PC-3 (cell line): Measurements from ENCODE around the gene IER2. TPM values are rescaled to one million over a fixed set of nuclear protein-coding genes. Genes with fewer than 3 reads are reported as not detected.

Source experiments
- ATAC-seq: fragments of 200-7000 bp; cut with Tn5 transposase; 2 replicates; pipeline ENCODE4 v1.9.1; 2020; ENCODE audit warnings: mild to moderate bottlenecking, moderate library complexity
- BruUV-seq: library from RNA; stranded (reverse); fragments of 400-500 nt; replicated peaks from 2 replicates; lab custom pipeline; 2021; lab: Mats Ljungman, UMichigan
- CTCF ChIA-PET: fragments of 300-600 bp; sonication (Branson Sonifier 250); formaldehyde crosslinking; loops from one replicate; lab custom pipeline; 2022; ENCODE audit warnings: antibody characterized with exemption; lab: Charles Lee
- POLR2A ChIA-PET: fragments of 300-600 bp; sonication (Branson Sonifier 250); formaldehyde crosslinking; loops from one replicate; lab custom pipeline; 2022; ENCODE audit warnings: antibody characterized with exemption; ENCODE audit not compliant: unreplicated experiment; lab: Charles Lee
- DNase-seq: peaks from one replicate; pipeline ENCODE4 v3.0.0-alpha.2; 2015
- H2AFZ ChIP-seq: fragments of 300-600 bp; sonication (generic); 2 replicates; pipeline ENCODE4 v1.6.0; 2016; ENCODE audit warnings: antibody characterized with exemption, low read length
- H3F3A ChIP-seq: fragments of 300-600 bp; sonication (generic); one replicate; pipeline ENCODE4 v1.6.0; 2017; ENCODE audit warnings: antibody characterized with exemption, low read length, control low read depth, mild to moderate bottlenecking; ENCODE audit not compliant: unreplicated experiment
- H3K27ac ChIP-seq: fragments of 300-600 bp; sonication (generic); 2 replicates; pipeline ENCODE4 v1.5.1; 2016; ENCODE audit warnings: mild to moderate bottlenecking, low read length
- H3K27me3 ChIP-seq: fragments of 300-600 bp; sonication (generic); 2 replicates; pipeline ENCODE4 v1.6.1; 2016; ENCODE audit warnings: low read length, mixed read lengths
- H3K36me3 ChIP-seq: fragments of 300-600 bp; sonication (generic); 2 replicates; pipeline ENCODE4 v1.6.1; 2016; ENCODE audit warnings: low read depth, mixed run types, low read length, mixed read lengths
- H3K4me1 ChIP-seq: fragments of 300-600 bp; sonication (generic); 2 replicates; pipeline ENCODE4 v1.5.1; 2016; ENCODE audit warnings: low read length; ENCODE audit not compliant: insufficient read depth
- H3K4me2 ChIP-seq: fragments of 300-600 bp; sonication (generic); 2 replicates; pipeline ENCODE4 v1.6.0; 2016; ENCODE audit warnings: low read length
- H3K4me3 ChIP-seq: fragments of 300-600 bp; sonication (generic); 2 replicates; pipeline ENCODE4 v1.5.1; 2016; ENCODE audit warnings: mild to moderate bottlenecking, low read length, mixed read lengths
- H3K79me2 ChIP-seq: fragments of 300-600 bp; sonication (generic); 2 replicates; pipeline ENCODE4 v1.6.1; 2017; ENCODE audit warnings: low read length, mixed read lengths
- H3K9ac ChIP-seq: fragments of 300-600 bp; sonication (generic); 2 replicates; pipeline ENCODE4 v1.6.0; 2016; ENCODE audit warnings: mild to moderate bottlenecking, low read length
- H3K9me2 ChIP-seq: fragments of 300-600 bp; sonication (generic); replicated peaks from 2 replicates; pipeline ENCODE4 v1.6.1; 2016; ENCODE audit warnings: mixed run types, low read length, mixed read lengths
- H3K9me3 ChIP-seq: fragments of 300-600 bp; sonication (generic); 2 replicates; pipeline ENCODE4 v1.6.1; 2016; ENCODE audit warnings: low read length, mixed read lengths
- H4K20me1 ChIP-seq: fragments of 300-600 bp; sonication (generic); 2 replicates; pipeline ENCODE4 v1.6.1; 2016; ENCODE audit warnings: low read length, mixed read lengths
- CTCF ChIP-seq: fragments of 300-600 bp; sonication (generic); conservative IDR thresholded peaks from 2 replicates; pipeline ENCODE4 v1.5.1; 2017; ENCODE audit warnings: antibody characterized with exemption, low read depth, mild to moderate bottlenecking, low read length
- EZH2 ChIP-seq: fragments of 300-600 bp; sonication (generic); IDR thresholded peaks from one replicate; pipeline ENCODE4 v1.6.1; 2017; ENCODE audit warnings: antibody characterized with exemption, mild to moderate bottlenecking, low read length; ENCODE audit not compliant: unreplicated experiment
- EZH2phosphoT487 ChIP-seq: fragments of 300-600 bp; sonication (generic); IDR thresholded peaks from 2 replicates; pipeline ENCODE4 v1.6.1; 2018; ENCODE audit warnings: mild to moderate bottlenecking, antibody characterized with exemption, low read length, borderline replicate concordance
- intact Hi-C: fragments of 100-400 bp; cut with micrococcal nuclease; formaldehyde crosslinking; loops from 2 replicates; pipeline ENCODE4 v1.9.0; 2023
- total RNA-seq: library from RNA; depleted of rRNA; stranded (reverse); fragments of >200 nt; gene quantifications from 2 replicates; pipeline ENCODE4 v1.2.3, GENCODE V29; 2014

IER2 gene
- total RNA-seq, 1 experiment from 2014 or later: 155 TPM

- POLR2A ChIA-PET: interaction anchor here (0.6 kb wide), 2 partner anchors 101 to 478 kb away, joined by 4 to 18 read pairs; no protein-coding TSS in a partner anchor
- Histone ChIP-seq H3K9ac (peak overlapping the region; percentile 32; the same call in 1 of the 2 replicates), H3K4me1 (peaks cover 58% of the 10 kb centered on the region), H2AFZ (no peak overlapping the region), H3F3A (peaks cover 16% of the 10 kb centered on the region), H3K36me3 (no peaks in the 10 kb centered on the region), H3K4me3 (no peak overlapping the region), H3K9me2 (no peaks in the 10 kb centered on the region), H3K9me3 (no peaks in the 10 kb centered on the region), H3K27ac (peak overlapping the region; percentile 43), H3K4me2 (no peak overlapping the region), H4K20me1 (no peaks in the 10 kb centered on the region), H3K27me3 (no peaks in the 10 kb centered on the region), H3K79me2 (peaks cover 14% of the 10 kb centered on the region)
- no TSS peak for BruUV-seq
- intact Hi-C loops: loop anchor here (10.0 kb wide), 1 partner anchor 674 kb away; no protein-coding TSS in a partner anchor
- CTCF ChIA-PET: no interaction called here
- TF ChIP-seq CTCF (no peak), EZH2 (no peak), EZH2phosphoT487 (no peak)
- ATAC-seq (no peak), DNase-seq (peak; percentile 63)
These were observed 10.3 kb downstream of the IER2 start for GRCh38 chr19:13160557-13160956.

DNA sequence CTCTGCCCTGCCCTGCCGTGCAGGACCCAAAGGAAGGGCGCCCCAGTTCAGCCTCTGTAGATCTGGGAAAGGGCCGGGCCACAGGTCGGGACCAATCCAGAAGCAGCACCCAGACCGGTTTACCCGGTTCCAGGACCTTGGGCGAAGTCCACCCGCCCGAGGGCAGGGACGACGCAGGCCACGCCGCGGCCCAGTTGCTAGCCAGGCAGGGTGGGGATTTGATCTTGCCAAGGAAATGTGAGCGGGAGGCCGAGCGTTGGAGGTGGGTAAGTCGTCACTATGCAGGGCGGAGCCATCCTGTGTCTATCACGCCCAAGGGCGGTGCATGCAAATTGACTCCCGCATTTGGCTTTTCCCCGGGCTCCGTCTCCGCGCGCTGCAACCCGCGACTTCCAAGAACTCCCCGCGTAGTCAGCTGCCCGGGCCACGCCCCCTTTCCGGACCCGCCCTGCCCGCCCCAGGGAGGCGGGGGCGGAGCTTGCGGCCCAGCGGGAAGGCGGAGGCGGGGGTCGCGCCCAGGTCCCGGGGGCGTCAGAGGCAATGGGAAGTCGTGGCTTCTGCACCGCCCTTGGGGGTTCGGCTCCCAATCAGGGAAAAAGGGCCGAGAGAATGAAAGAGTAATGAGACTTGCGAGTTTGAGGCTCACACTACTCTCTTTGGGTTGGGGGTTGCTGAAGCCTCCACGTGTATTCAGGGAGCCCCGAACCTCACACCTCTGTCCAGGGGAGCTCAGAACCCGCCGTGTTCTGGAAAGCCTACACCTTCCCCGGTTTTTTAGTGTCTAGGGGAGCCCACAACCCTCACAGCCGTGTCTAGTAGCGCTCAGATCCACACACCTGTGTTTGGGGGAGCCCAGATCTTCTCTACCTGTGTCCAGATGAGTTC lies 12.8 kb downstream of the IER2 start:
- ATAC-seq: peak; percentile 50
- no peak for TF ChIP-seq CTCF
- no peak for TF ChIP-seq EZH2
- TF ChIP-seq EZH2phosphoT487: no peak
- no peaks in the 10 kb centered on the region for H3K9me2 ChIP-seq
- ChIA-PET POLR2A (interaction anchor here (0.5 to 0.6 kb wide), 2 partner anchors 558 to 699 kb away, joined by 4 to 5 read pairs; no protein-coding TSS in a partner anchor), CTCF (interaction anchor here (0.5 to 0.8 kb wide), 2 partner anchors 13 to 82 kb away, joined by 3 to 6 read pairs; partner anchors contain the start of genes IER2 and STX10)
- peaks cover 11% of the 10 kb centered on the region for H3F3A ChIP-seq
- no peaks in the 10 kb centered on the region for H3K36me3 ChIP-seq
- H3K4me3 ChIP-seq: peak overlapping the region; percentile 67
- peaks cover 65% of the 10 kb centered on the region for H3K4me1 ChIP-seq
- peak overlapping the region; percentile 82 for H3K4me2 ChIP-seq
- intact Hi-C loops: loop anchor here (1.0 to 10.0 kb wide), 4 partner anchors 8 to 672 kb away; no protein-coding TSS in a partner anchor
- no peaks in the 10 kb centered on the region for H4K20me1 ChIP-seq
- peak overlapping the region; percentile 41; the same call in 1 of the 2 replicates for H2AFZ ChIP-seq
- peak overlapping the region; percentile 97 for H3K27ac ChIP-seq
- H3K27me3 ChIP-seq: no peaks in the 10 kb centered on the region
- H3K9ac ChIP-seq: peak overlapping the region; percentile 95
- BruUV-seq: TSS peak; percentile 54
- peaks cover 18% of the 10 kb centered on the region for H3K79me2 ChIP-seq
- no peaks in the 10 kb centered on the region for H3K9me3 ChIP-seq
- DNase-seq: peak; percentile 100
